HCT116 (cell line): ENCODE results near the gene IFNL3.

Experiments
- SP1 ChIP-seq: IDR thresholded peaks from 2 replicates; pipeline ENCODE4 v1.6.1; 2012; ENCODE audit warnings: low read depth
- TF ChIP-seq, protein P1 (sequence below), 3 experiments: fragments of 200-600 bp in 1 of 3; sonication (generic) in 1 of 3; IDR thresholded peaks in 2 of 3; conservative IDR thresholded peaks in 1 of 3; 2 replicates each; pipeline ENCODE4 v1.5.1; 2012 to 2017; ENCODE audit warnings: low read depth in 2 of 3, low read length in 2 of 3, antibody characterized with exemption in 1 of 3, borderline replicate concordance in 1 of 3, control low read depth in 1 of 3, mild to moderate bottlenecking in 1 of 3, mixed read lengths in 1 of 3, mixed run types in 1 of 3, moderate library complexity in 1 of 3; ENCODE audit not compliant: insufficient read depth in 1 of 3

DNA sequence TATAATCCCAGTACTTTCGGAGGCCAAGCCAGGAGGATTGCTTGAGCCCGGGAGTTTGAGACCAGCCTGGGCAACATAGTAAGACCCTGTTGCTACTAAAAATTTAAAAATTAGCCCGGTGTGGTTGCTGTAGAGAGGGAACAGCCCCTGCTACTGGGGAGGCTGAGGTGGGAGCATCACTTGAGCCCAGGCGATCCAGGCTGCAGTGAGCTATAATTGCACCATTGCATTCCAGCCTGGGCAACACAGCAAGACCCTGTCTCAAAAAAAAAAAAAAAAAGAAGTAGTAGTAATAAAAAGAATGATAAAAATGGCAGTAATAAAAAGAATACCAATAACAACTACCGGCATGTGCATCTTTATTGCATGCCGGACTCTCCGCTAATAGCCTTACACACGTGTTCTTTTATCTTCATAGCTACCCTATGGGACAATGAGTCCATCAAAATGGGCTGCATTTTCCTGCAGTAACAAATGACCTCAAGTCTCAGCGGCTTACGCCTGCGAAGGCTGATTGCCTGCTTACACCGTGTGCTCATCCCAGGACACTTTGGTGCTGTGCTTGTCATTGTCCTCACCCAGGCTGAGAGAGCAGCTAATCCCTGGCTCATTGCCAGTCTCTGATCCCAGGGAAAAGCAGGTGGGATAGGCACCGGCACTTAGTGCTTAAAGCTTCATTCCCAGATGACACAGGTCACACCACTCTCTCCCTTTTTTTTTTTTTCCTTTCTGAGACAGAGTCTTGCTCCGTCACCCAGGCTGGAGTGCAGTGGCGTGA lies 26.4 kb downstream of the IFNL3 start:
- TF ChIP-seq, protein P1, sequence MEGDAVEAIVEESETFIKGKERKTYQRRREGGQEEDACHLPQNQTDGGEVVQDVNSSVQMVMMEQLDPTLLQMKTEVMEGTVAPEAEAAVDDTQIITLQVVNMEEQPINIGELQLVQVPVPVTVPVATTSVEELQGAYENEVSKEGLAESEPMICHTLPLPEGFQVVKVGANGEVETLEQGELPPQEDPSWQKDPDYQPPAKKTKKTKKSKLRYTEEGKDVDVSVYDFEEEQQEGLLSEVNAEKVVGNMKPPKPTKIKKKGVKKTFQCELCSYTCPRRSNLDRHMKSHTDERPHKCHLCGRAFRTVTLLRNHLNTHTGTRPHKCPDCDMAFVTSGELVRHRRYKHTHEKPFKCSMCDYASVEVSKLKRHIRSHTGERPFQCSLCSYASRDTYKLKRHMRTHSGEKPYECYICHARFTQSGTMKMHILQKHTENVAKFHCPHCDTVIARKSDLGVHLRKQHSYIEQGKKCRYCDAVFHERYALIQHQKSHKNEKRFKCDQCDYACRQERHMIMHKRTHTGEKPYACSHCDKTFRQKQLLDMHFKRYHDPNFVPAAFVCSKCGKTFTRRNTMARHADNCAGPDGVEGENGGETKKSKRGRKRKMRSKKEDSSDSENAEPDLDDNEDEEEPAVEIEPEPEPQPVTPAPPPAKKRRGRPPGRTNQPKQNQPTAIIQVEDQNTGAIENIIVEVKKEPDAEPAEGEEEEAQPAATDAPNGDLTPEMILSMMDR (IDR thresholded peaks at IDR 0.05 in 2 of 3, conservative IDR thresholded peaks at IDR 0.05 in 1 of 3; ENCODE audit: borderline replicate concordance in 1 of 3, insufficient read depth in 1 of 3, low read depth in 2 of 3, low read length in 2 of 3) = no peak
- TF ChIP-seq SP1 = no peak
